Tibial nerve (tissue), 3 donors: ENCODE measurements around the gene NKIRAS2.

ENCODE experiments used
- POLR2A ChIP-seq, 2 donors: fragments of 450-650 bp; IDR thresholded peaks; one replicate each; pipeline ENCODE4 v1.6.1; 2017; ENCODE audit warnings: antibody characterized with exemption in 2 of 2, mild to moderate bottlenecking in 2 of 2, moderate library complexity in 2 of 2
- TF ChIP-seq, protein P1 (sequence below), 5 experiments: fragments of 200-600 bp in 3 of 5; fragments of 450-650 bp in 2 of 5; sonication (generic) in 3 of 5; IDR thresholded peaks; one replicate each; pipeline ENCODE4 v1.5.1; 2016 to 2019; ENCODE audit warnings: antibody characterized with exemption in 5 of 5, mild to moderate bottlenecking in 3 of 5, moderate library complexity in 2 of 5

DNA sequence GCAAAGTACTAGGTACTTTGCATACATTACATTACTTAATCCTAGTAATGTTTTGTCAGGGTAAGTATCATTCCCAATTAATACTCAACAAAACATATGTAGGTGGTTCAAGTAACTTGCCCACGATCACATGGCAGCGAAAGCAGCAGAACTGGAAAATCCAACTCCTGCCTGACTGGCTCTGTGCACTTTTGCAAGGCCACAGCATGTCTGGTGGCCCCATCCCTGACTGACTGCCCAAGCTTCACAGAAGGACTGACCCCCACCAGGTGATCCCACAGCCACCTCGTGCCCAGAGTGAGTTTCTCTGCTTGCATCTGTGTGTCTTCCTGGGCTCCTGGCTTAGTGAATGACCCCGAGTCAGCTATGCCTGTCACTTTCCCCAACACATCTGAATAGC lies 41.9 kb upstream of the NKIRAS2 start:
- TF ChIP-seq, protein P1, sequence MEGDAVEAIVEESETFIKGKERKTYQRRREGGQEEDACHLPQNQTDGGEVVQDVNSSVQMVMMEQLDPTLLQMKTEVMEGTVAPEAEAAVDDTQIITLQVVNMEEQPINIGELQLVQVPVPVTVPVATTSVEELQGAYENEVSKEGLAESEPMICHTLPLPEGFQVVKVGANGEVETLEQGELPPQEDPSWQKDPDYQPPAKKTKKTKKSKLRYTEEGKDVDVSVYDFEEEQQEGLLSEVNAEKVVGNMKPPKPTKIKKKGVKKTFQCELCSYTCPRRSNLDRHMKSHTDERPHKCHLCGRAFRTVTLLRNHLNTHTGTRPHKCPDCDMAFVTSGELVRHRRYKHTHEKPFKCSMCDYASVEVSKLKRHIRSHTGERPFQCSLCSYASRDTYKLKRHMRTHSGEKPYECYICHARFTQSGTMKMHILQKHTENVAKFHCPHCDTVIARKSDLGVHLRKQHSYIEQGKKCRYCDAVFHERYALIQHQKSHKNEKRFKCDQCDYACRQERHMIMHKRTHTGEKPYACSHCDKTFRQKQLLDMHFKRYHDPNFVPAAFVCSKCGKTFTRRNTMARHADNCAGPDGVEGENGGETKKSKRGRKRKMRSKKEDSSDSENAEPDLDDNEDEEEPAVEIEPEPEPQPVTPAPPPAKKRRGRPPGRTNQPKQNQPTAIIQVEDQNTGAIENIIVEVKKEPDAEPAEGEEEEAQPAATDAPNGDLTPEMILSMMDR (IDR thresholded peaks at IDR 0.05) = no peak
- no peak for TF ChIP-seq POLR2A (IDR thresholded peaks at IDR 0.05)
